Fibroblast of lung (primary cell): ENCODE measurements around the gene VWC2L. TPM values are rescaled to one million over a fixed set of nuclear protein-coding genes. Genes with fewer than 3 reads are reported as not detected.

ENCODE experiments used
- DNase-seq, 2 donors: peaks; one replicate each; pipeline versions ENCODE4 v3.0.0 to v3.0.0-alpha.2; 2010; ENCODE audit warnings: low read depth in 2 of 2
- H2AFZ ChIP-seq: 2 replicates; pipeline ENCODE4 v1.5.1; 2012; ENCODE audit warnings: low read length, control low read depth, inconsistent platforms
- H3K27ac ChIP-seq: 2 replicates; pipeline ENCODE4 v1.5.1; 2011; ENCODE audit warnings: low read length, control low read depth; ENCODE audit not compliant: insufficient read depth
- H3K27me3 ChIP-seq: 2 replicates; pipeline ENCODE4 v1.5.1; 2011; ENCODE audit warnings: mild to moderate bottlenecking, low read length; ENCODE audit not compliant: control insufficient read depth, insufficient read depth
- H3K36me3 ChIP-seq: 2 replicates; pipeline ENCODE4 v1.5.1; 2011; ENCODE audit warnings: low read length; ENCODE audit not compliant: control insufficient read depth, insufficient read depth
- H3K4me1 ChIP-seq: 2 replicates; pipeline ENCODE4 v1.5.1; 2011; ENCODE audit warnings: low read length; ENCODE audit not compliant: control insufficient read depth, insufficient read depth; ENCODE audit errors: extremely low read depth
- H3K4me2 ChIP-seq: 2 replicates; pipeline ENCODE4 v1.5.1; 2011; ENCODE audit warnings: low read length, control low read depth; ENCODE audit not compliant: insufficient read depth; ENCODE audit errors: extremely low read depth
- H3K4me3 ChIP-seq, 4 experiments: fragments of 200-600 bp in 1 of 4; sonication (generic) in 1 of 4; replicated peaks in 1 of 4; 2 replicates each; pipeline ENCODE4 v1.5.1; 2011 to 2016; ENCODE audit warnings: low read length in 4 of 4, low read depth in 3 of 4, mild to moderate bottlenecking in 3 of 4, control low read depth in 2 of 4, inconsistent platforms in 1 of 4, mixed read lengths in 1 of 4; ENCODE audit not compliant: insufficient read depth in 1 of 4; ENCODE audit errors: control extremely low read depth in 1 of 4
- H3K79me2 ChIP-seq: 2 replicates; pipeline ENCODE4 v1.5.1; 2012; ENCODE audit warnings: mild to moderate bottlenecking, low read length, inconsistent platforms; ENCODE audit not compliant: control insufficient read depth, insufficient read depth
- H3K9ac ChIP-seq: 2 replicates; pipeline ENCODE4 v1.5.1; 2011; ENCODE audit warnings: mild to moderate bottlenecking, low read length, control low read depth; ENCODE audit not compliant: insufficient read depth
- H3K9me3 ChIP-seq: 2 replicates; pipeline ENCODE4 v1.5.1; 2012; ENCODE audit warnings: low read depth, low read length; ENCODE audit not compliant: control insufficient read depth, insufficient read depth
- H4K20me1 ChIP-seq: 2 replicates; pipeline ENCODE4 v1.5.1; 2011; ENCODE audit warnings: low read length; ENCODE audit not compliant: control insufficient read depth, insufficient read depth; ENCODE audit errors: extremely low read depth
- CTCF ChIP-seq, 2 donors: IDR thresholded peaks in 1 of 2; conservative IDR thresholded peaks in 1 of 2; 1 replicate in 1 of 2; 2 replicates in 1 of 2; pipeline ENCODE4 v1.5.1; 2011 to 2012; ENCODE audit warnings: low read length in 2 of 2, control low read depth in 1 of 2, inconsistent platforms in 1 of 2, low read depth in 1 of 2, mild to moderate bottlenecking in 1 of 2
- EZH2 ChIP-seq: IDR thresholded peaks from 2 replicates; pipeline ENCODE4 v1.5.1; 2012; ENCODE audit warnings: low read length, control low read depth, mild to moderate bottlenecking; ENCODE audit errors: missing control alignments
- polyA plus RNA-seq, 2 donors: library from polyadenylated mRNA; depleted of rRNA in 1 of 2; stranded (reverse) in 1 of 2; unstranded in 1 of 2; fragments of >200 nt; gene quantifications; 2 replicates each; pipeline ENCODE4 v1.2.1, GENCODE V29; 2011 to 2012; ENCODE audit warnings: missing spikeins in 1 of 2
- total RNA-seq: library from RNA; depleted of rRNA; stranded (reverse); fragments of >200 nt; gene quantifications from 2 replicates; pipeline ENCODE4 v1.2.1, GENCODE V29; 2014

The VWC2L gene
- total and polyA plus RNA-seq, 2 donors (not counting 1 experiment from before 2014, with no cell fraction given) = not detected

DNA sequence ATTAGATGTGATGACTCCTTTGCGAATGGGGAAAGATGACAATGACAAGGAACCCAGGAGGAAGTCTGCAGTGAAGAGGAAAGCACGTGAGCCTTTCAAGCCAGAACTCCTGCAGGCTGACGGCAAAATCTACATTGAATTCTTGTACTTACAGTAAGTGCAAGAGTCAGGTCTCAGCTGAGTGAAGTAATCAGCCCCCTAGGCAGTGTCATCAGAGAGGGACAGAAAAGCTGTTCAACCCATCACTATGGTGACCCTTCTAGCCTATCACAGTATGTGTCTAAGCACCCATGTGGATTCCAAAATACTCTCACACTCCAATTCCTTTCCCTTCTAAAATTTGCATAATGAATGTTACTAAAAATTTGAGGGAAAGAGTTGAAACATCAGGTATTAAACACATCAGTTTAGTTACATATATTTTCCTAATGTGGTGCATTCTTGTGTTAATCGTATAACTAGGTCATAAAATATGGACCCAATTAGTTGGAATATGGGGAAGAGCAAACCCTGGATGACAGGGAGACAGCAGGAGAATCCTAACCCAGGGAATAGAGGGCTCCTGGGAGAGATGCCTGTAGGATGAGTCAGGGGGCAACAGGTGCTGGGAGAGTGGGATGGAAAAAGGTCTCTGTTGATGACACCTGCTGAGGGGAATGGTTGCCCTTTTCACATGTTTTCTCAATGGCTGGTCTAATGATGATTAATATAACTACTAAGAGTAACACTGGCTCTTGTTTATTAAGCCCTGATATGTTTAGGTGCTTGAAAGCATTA, 39.5 kb downstream of the VWC2L start:
- Histone ChIP-seq H3K9ac (no peak overlapping the region), H3K4me2 (no peak overlapping the region), H3K27me3 (no peaks in the 10 kb centered on the region), H3K4me1 (no peaks in the 10 kb centered on the region), H3K36me3 (no peaks in the 10 kb centered on the region), H4K20me1 (no peaks in the 10 kb centered on the region), H3K79me2 (no peaks in the 10 kb centered on the region), H3K4me3 (no peak overlapping the region), H3K9me3 (no peaks in the 10 kb centered on the region), H3K27ac (no peak overlapping the region), H2AFZ (no peak overlapping the region)
- no peak for DNase-seq
- TF ChIP-seq EZH2 (no peak), CTCF (conservative IDR thresholded peaks at IDR 0.05 in 1 of 2, IDR thresholded peaks at IDR 0.05 in 1 of 2; ENCODE audit: low read depth in 1 of 2, low read length in 2 of 2) (no peak)

DNA sequence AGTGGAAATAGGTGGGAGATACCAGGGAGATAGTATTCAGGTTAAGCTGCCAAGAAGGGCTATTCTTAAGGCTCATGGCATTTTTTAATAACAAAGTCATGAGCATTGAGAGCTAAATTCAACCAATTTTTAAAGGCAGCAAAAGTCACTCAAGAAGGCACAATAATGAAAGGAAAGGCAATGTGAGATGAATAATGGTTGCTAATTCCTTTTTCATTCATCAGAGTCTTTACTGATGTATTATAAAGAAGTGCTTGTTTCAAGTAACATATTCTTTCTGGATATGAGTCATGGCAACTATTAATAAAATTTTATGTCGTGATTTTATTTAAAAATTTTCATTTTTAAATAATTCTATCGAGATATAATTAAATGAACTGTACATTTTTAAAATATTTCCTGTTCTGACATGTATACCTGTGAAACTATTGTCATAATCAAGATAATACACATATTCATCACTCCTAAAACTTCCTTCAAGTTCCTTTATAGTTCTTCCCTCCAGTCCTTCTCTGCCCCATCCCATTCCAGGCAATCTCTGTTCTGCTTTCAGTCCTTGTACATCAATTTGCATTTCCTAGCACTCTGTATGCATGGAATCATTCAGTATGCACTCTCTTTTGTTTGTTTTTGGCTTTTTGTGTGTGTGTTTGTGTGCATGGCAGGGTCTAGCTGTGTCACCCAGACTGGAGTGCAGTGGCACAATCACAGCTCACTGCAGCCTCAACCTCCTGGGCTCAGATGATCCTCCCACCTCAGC, 40.8 kb downstream of the VWC2L start:
- H3K36me3 ChIP-seq = no peaks in the 10 kb centered on the region
- no peak overlapping the region for H3K4me2 ChIP-seq
- H3K79me2 ChIP-seq = no peaks in the 10 kb centered on the region
- no peaks in the 10 kb centered on the region for H4K20me1 ChIP-seq
- no peak overlapping the region for H3K27ac ChIP-seq
- H3K9me3 ChIP-seq = no peaks in the 10 kb centered on the region
- no peaks in the 10 kb centered on the region for H3K27me3 ChIP-seq
- no peaks in the 10 kb centered on the region for H3K4me1 ChIP-seq
- H2AFZ ChIP-seq = no peak overlapping the region
- no peak overlapping the region for H3K9ac ChIP-seq
- no peak for DNase-seq
- TF ChIP-seq EZH2 (no peak), CTCF (conservative IDR thresholded peaks at IDR 0.05 in 1 of 2, IDR thresholded peaks at IDR 0.05 in 1 of 2; ENCODE audit: low read depth in 1 of 2, low read length in 2 of 2) (no peak)
- H3K4me3 ChIP-seq = no peak overlapping the region

- TF ChIP-seq CTCF (conservative IDR thresholded peaks at IDR 0.05 in 1 of 2, IDR thresholded peaks at IDR 0.05 in 1 of 2; ENCODE audit: low read depth in 1 of 2, low read length in 2 of 2) (no peak), EZH2 (no peak)
- H3K79me2 ChIP-seq = no peaks in the 10 kb centered on the region
- no peak overlapping the region for H3K9ac ChIP-seq
- H3K9me3 ChIP-seq = no peaks in the 10 kb centered on the region
- DNase-seq = peak in 1 of 2 donors; percentile 72
- no peaks in the 10 kb centered on the region for H4K20me1 ChIP-seq
- H3K36me3 ChIP-seq = no peaks in the 10 kb centered on the region
- no peaks in the 10 kb centered on the region for H3K27me3 ChIP-seq
- H3K4me1 ChIP-seq = no peaks in the 10 kb centered on the region
- H3K4me2 ChIP-seq = no peak overlapping the region
- H3K27ac ChIP-seq = no peak overlapping the region
- H2AFZ ChIP-seq = no peak overlapping the region
- no peak overlapping the region for H3K4me3 ChIP-seq
These were observed 54.7 kb downstream of the VWC2L start for GRCh38 chr2:214465363-214466146.
